ENCODE measurements around the gene ATXN7L2. TPM values are rescaled to one million over a fixed set of nuclear protein-coding genes. Genes with fewer than 3 reads are reported as not detected.
A peak's percentile ranks its signal among the peaks of the same experiment; 100 is the strongest.

ATXN7L2 gene
- total and polyA plus RNA-seq, 10 of the 15 experiments (the other 5 are each of a cell fraction or from before 2014, with no cell fraction given) = 0.27 to 7.4 (median 4.9) TPM

DNA sequence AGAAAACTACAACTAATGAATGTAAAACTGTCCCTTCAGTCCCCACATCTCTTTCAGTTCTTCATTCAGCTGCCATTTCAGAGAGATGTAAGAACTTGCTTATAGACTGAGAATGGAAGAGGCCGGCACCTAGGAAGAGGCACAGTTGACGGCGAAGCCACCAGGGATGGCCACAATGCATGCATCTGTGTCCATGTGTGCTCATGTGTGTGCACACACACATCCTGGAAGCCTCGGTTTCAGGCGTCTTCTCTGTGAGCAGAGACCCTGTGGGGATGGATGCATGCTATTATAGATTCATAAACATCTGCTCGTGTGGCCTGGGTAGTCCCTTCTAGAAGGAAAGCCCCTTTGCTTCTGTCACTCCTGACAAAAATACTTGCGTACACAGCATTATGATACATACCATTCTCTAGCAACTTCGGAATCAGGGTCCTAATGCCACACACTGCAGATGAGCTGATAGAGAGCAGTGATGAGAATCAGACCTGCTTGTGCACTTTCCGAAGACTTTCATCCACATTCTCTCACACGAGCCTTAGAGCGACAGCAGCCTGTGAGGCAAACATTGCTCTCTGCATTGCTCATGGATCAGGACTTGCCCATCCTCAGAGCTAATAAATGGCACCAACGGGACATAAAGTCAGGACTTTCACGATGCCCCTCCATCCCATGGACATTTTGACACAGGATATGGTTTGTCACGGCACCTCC is 43.5 kb downstream of the ATXN7L2 start (continued):
- no peak for TF ChIP-seq CTCF (IDR thresholded peaks at IDR 0.05 in 2 of 3, conservative IDR thresholded peaks at IDR 0.05 in 1 of 3; ENCODE audit: control insufficient read depth in 2 of 3, extremely low read depth in 1 of 3, insufficient read depth in 1 of 3, low read depth in 3 of 3, low read length in 3 of 3)
- peak; percentile 48 for TF ChIP-seq SP1 (IDR thresholded peaks at IDR 0.05; ENCODE audit: low read depth, low read length)
- TF ChIP-seq RAD51 (IDR thresholded peaks at IDR 0.05) = no peak
- peak; percentile 89; the same call in 1 of the 2 replicates for TF ChIP-seq PAX5 (IDR thresholded peaks at IDR 0.05; ENCODE audit: borderline replicate concordance, low read depth, low read length)
- TF ChIP-seq BRCA1 (IDR thresholded peaks at IDR 0.05; ENCODE audit: low read depth, low read length) = no peak
- TF ChIP-seq MEF2A (IDR thresholded peaks at IDR 0.05; ENCODE audit: insufficient read depth, low read depth, low read length) = 0 out of 2 replicates have a peak, but pooled peaks have one; percentile 29
- no peak for TF ChIP-seq HCFC1 (IDR thresholded peaks at IDR 0.05; ENCODE audit: low read length)
- TF ChIP-seq NFXL1 (IDR thresholded peaks at IDR 0.05; ENCODE audit: borderline replicate concordance) = no peak
- TF ChIP-seq, protein P1, sequence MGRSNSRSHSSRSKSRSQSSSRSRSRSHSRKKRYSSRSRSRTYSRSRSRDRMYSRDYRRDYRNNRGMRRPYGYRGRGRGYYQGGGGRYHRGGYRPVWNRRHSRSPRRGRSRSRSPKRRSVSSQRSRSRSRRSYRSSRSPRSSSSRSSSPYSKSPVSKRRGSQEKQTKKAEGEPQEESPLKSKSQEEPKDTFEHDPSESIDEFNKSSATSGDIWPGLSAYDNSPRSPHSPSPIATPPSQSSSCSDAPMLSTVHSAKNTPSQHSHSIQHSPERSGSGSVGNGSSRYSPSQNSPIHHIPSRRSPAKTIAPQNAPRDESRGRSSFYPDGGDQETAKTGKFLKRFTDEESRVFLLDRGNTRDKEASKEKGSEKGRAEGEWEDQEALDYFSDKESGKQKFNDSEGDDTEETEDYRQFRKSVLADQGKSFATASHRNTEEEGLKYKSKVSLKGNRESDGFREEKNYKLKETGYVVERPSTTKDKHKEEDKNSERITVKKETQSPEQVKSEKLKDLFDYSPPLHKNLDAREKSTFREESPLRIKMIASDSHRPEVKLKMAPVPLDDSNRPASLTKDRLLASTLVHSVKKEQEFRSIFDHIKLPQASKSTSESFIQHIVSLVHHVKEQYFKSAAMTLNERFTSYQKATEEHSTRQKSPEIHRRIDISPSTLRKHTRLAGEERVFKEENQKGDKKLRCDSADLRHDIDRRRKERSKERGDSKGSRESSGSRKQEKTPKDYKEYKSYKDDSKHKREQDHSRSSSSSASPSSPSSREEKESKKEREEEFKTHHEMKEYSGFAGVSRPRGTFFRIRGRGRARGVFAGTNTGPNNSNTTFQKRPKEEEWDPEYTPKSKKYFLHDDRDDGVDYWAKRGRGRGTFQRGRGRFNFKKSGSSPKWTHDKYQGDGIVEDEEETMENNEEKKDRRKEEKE (IDR thresholded peaks at IDR 0.05) = no peak
- TF ChIP-seq MEF2B (IDR thresholded peaks at IDR 0.05; ENCODE audit: partially characterized antibody, poor library complexity, severe bottlenecking) = peak; percentile 68
- peak; percentile 43; the same call in 1 of the 2 replicates for TF ChIP-seq IRF4 (IDR thresholded peaks at IDR 0.05; ENCODE audit: low read depth, low read length)
- TF ChIP-seq, protein P2, sequence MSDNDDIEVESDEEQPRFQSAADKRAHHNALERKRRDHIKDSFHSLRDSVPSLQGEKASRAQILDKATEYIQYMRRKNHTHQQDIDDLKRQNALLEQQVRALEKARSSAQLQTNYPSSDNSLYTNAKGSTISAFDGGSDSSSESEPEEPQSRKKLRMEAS (IDR thresholded peaks at IDR 0.05; ENCODE audit: low read depth, low read length) = 0 out of 2 replicates have a peak, but pooled peaks have one; percentile 9
- TF ChIP-seq POU2F2 (IDR thresholded peaks at IDR 0.05; ENCODE audit: borderline replicate concordance, low read depth, low read length) = peak; percentile 80; the same call in 1 of the 3 replicates
- no peak for TF ChIP-seq CUX1 (IDR thresholded peaks at IDR 0.05; ENCODE audit: insufficient replicate concordance, low read depth, low read length)
- TF ChIP-seq GABPA (IDR thresholded peaks at IDR 0.05; ENCODE audit: low read depth) = no peak
- TF ChIP-seq CREM (IDR thresholded peaks at IDR 0.05; ENCODE audit: low read depth) = peak; percentile 60; the same call in 1 of the 2 replicates
- TF ChIP-seq CBX5 (IDR thresholded peaks at IDR 0.05; ENCODE audit: low read depth) = no peak
- TF ChIP-seq ZNF622 (IDR thresholded peaks at IDR 0.05) = no peak
- peak; percentile 75; the same call in 1 of the 2 replicates for TF ChIP-seq NBN (IDR thresholded peaks at IDR 0.05)

All from GM12878 (cell line).